GM19438 (cell line): ENCODE results near the gene BACE2.

ENCODE experiments used
- ATAC-seq: cut with Tn5 transposase; IDR thresholded peaks from one replicate; pipeline ENCODE4 v1.9.1; 2021; ENCODE audit warnings: low read depth; ENCODE audit not compliant: unreplicated experiment

The BACE2 gene

DNA sequence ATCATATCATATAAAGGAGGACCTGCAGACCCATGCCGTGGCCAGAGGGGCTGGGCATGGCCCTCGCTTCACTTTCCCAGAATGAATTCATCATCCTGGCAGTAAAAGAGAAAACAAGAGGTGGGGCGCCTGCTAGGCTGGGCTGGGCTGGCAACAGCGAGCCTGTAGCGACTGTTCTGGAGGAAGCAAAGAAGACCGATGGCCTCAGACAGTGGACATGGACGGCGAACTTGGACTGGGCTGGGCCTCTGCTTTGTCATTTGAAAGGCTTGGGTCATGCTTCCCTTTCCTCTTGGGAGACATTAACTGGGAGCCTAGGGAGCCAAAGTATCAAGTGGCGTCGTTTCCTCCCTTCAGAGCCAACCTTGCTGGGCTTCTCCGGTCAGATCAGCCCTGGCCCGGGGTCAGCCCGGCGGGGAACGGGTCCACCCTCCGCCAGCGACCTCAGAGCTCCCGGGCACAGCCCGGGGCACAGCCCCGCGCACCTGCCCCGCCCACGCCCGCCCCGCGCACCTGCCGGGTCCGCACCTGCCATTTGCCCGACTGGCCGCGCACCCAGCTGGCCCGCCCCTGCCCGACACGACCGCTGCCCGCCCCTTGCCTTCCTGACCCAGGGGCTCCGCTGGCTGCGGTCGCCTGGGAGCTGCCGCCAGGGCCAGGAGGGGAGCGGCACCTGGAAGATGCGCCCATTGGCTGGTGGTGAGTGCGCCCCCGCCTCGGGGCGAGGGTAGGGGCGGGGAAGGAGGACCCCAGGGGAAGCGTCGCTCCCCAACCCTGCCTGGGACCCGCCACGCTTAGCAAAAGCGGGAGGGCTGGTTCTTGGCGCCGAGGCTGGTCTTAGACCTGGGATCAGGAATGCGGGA lies 148.5 kb downstream of the BACE2 start, which contains the start of gene FAM3B:
Gene FAM3B, plus strand, starts transcription at position 602 of the 863 bp plus-strand sequence. Its CDS starts 79 bp downstream, at position 681.
- ATAC-seq = no peak

DNA sequence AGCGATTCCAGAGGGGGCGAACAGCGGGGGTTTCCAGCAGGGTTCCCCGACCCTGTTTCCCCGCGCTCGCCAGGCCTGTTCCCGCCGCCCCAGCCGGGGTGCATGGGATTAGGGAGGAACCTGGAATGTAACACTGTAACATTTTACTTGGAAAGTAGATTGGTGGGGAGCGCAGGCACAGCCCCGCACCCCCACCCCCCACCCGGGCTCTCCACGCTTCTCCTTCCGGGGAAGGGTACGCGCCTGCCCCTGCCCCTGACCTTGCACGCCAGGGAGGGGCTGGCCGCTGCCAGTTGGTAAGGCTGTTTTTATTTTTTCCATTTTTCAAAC lies 149.1 kb downstream of the BACE2 start:
- no peak for ATAC-seq

DNA sequence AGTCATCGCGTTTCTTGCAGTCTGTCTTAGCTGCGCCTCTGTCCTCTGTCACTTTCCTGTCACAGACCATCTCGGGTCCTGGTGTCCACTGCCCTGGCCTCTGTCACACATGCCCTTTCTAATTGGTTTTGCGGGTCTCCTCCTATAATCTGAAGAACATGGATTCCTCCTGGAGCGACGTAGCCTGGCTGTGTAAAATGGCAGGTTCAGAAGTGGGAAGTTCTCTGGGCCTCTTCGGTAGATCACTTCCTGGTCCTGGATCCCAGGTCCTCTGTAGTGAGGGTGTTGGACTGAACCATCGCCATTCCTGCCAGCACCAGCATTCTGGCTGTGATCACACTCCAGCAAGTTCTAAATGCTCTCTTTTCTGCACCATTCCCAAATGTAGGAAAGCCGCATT lies 149.5 kb downstream of the BACE2 start:
- ATAC-seq = no peak

DNA sequence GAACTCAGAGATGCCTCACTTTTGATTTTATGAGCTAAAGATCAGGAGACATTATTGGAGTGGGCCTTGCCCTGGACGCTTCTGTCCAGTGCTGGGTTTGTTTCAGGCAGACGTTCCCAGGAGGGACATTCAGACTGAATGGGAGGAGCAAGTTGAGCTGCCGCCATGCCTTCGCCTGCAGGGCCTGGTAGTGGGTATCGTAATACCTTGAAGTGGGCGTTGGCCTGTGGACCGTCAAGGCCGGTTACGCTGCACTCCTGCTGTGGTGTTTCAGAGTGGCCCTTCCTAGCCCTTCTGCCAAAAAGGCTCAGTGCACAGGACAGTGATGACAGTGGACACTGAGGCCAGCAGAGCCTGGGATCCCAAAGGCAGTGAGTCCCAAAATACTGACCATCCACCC lies 150.3 kb downstream of the BACE2 start:
- ATAC-seq = no peak

DNA sequence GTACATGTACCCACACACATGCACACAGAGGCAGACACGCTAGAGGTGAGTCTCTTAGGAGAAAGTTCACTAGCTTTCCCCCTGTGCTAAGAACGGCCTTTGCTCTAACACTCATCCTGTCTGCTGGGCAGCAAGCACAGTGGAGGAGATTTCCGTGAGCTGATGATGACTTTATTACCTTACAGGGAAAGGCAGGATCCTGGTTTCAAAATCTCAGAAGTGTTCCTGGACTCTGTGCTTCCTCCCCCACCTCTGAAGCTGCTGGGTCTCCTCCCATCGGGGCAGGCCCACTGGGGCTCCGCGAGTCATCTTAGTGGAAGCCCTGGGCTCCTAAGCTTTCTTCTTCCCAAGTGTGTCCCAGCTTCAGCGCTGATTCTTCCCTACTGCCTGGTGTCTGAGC lies 151.3 kb downstream of the BACE2 start:
- ATAC-seq = no peak

DNA sequence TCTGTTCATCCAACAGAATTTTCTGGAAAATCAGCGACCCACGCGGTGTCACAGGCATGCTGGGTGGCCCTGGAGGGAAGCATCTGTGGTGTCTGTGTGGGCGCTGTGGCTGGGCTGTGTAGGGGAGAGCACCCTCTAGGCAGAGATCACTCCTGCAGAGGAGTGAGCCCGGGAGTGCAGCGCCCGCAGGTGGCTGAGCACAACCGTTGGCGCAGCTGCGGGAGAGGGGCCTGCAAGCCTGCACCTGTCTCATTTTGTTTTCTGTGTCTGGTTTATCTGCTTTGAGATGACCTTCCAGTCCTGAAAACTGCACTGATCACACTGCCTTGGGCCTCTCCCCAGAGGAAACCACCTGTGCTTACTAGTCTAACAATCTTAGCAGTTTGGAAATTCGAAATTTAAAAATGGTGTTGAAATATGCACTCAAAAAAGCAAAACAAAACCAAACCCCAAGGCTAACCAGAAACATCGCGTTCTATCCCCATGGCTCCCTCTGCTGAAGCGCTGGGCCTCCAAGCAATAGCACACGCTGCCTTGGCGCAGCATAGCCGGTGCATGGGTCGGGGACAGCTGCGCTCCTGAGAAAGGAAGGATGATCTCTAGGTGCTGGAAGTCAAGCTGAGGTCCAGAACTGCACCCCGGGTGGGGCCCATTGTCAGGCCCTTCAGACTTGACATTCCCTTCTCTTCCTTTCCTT lies 153.4 kb downstream of the BACE2 start:
- ATAC-seq = no peak

DNA sequence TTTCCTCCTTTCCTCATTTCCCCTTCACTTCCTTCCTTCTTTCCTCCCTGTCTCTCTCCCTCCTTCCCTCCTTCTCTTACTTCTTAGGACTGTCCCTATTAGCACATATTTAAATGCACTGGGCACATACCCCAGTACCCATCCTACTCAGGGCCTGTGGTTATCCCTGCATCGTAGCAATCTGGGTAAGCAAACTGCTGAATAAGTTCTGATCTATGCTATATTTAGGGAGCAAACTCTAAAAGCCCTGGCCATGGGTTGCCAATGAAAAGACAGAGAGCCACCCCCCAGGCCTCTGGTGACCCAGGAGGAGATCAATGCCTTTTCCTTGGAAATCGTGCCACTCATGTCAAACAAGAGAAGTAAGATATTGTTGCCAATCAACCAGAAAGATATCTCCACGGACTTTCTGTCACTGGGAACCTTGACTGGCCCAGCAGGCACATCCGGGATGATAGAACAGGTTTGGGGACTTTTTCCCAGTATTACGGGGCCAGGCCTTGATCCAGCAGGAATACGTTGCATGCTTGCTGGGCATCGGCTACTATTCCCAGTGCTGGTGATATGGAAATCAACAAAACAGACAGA lies 154.0 kb downstream of the BACE2 start:
- ATAC-seq = no peak

DNA sequence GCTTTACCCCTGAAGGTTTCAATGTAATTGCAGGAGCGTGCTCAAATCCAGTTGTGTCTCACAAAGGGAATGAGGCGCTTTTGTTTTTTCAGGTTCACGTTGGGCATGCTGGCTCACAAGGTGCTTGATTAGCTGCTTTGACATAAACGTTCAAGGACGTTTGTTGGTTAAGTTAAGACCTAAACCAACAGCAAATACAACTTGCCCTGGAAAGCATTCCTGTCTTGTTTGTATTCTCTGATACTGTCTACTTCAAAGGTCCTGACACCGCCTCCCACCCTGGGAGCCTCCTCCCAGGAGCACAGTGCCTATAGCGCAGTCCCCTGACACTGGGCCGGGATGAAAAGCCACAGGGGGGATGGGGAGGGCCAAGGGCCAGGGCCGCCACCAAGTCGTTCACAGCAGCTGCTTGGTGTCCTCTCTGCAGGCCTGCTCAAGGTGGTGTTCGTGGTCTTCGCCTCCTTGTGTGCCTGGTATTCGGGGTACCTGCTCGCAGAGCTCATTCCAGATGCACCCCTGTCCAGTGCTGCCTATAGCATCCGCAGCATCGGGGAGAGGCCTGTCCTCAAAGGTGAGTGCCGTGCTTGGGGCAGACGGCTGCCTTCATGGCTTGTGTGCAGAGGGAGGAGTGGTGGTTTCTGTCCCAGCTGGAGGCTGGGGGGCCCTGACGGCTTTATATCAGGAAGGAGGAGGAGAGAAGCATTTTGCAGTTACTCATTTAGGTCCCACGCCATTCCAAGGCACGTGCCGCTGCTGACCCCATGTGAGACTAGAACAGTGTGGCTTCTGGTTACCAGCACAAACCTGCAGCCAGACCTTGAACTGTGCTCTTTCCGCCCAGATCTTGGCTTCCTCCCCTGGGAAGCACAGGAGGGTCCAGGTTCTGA lies 154.8 kb downstream of the BACE2 start:
- ATAC-seq = no peak

DNA sequence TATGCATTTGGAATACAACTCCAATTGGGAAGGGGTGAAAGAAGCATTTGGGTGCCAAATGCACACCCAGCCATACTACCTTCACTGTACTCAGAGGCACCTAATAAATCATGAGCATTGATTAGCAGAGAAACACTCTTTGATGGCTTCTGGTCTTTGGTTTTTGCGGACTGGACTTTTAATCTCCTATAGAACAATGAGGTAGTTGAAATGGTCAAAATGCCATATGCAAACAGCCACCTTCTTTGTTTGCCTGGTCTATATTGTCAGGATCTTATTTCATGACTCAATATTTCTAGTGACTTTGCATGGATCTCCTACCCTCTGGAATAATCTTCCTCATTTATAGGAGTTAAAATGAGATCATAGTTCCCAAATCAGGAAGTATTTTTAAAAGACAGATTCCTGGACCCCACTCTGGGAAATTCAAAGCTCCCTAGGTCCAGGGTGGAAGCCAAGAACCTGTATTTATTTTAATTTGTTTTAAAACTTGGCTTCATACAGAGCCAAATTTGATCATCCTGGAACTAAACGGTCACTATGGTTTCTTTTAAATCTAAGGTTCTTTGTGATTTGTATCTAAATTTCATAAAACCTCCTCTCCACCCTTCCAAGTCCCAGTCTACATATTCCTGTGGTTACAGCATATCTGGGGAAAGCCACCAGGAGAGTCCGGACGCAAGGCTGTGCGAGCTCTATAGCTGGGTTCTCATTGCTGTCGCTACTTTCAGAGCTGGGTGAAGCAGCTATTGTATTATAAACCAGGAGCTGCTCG lies 157.4 kb downstream of the BACE2 start:
- ATAC-seq = no peak

DNA sequence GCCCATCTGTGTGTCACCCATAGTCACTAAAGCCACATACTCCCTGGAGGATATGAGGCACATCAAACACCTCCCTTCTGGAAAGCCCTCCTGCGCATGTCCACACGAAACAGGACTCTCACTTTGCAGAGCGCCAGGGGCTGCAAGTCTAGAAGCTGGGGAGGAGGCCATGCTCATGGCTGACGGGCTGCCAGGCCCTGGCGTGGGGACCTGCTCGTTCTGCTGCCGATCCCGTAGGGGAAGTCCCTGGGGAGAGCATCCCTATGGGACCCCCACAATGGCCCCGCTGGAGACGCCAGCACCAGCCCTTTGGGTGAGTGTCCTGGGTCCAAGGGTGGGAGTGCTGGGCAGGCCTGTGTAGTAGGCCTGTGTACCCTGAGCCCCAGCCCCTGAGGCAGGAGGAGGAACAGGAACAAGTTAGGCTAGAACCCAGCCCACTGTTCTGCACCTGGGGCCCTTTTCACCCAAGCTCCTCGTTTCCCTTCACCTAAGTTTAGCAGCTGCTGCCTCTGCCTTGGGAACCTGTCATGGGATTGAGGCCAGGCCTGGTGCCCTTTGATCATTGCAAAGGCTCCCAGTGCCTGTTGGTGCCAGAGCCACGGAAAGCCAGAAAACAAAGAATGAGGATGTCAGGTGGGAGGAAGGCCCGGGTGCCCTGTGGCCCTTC lies 158.6 kb downstream of the BACE2 start:
- no peak for ATAC-seq

DNA sequence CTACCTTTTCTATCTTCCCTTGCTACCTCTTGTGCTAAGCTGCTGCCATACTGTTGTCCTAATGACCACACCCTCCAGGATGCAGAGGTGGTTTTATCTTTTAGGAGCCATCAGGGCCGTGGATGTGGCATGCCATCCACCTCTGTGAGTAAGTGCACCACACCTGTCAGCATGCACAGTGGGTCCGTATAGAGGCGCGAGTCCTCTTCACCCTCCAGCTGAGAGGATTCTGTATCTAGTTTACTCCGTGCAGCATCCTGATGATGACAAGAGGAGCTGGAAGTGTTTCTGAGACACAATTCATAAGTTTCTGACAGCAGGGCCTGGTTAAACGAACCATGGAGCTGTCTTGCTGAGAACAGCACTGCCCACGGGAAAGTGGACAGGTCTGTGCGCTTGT lies 159.8 kb downstream of the BACE2 start:
- no peak for ATAC-seq

DNA sequence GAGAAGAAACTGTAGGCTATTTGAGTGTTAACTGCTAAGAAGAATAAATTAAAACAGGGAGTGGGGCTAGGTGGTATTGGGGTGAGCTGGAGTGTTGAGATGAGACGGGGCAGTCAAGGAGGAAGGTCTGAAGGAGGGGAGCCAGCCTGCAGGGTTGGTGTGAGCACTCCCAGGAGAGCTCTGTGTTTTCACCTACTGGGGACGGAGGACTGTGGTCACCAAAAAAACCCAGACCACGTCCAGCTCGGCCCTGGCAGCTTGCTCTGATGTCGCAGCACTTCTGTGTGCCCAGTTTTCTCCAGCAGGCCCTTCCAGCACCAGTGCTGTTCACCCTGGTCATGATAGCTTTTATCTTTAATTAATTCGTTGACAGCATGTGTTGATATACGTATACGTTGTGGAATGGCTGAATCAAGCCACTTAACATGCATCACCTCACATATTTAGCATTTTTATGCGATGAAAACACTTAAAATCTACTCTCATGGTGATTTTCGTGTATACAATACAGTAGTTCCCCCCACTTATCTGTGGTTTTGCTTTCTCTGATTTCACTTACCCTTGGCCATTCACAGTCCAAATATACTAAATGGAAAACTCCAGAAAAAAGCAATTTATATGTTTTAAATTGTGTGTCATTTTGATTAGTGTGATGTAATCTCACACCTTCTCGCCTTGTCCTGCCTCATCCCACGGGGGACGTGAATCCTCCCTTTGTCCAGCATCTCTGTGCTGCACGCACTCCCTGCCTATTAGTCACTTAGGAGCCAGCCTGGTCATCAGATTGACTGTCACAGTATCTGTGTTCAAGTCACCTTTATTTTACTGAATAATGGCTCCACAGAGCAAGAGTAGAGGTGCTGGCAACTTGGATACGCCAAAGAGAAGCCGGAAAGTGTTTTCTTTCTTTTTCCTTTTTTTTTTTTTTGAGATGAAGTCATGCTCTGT lies 161.0 kb downstream of the BACE2 start:
- ATAC-seq = no peak
